GM12892 (cell line): ENCODE results near the gene COX7A2L.

Experiments used
- DNase-seq: peaks from one replicate; pipeline ENCODE4 v3.0.0; 2011; ENCODE audit not compliant: insufficient read length
- FAIRE-seq: peaks from 2 replicates; lab custom pipeline; 2011; peaks lifted over from hg19 to GRCh38; lab: Jason Lieb, UNC
- POLR2A ChIP-seq: IDR thresholded peaks from 2 replicates; pipeline ENCODE4 v1.6.1; 2011; ENCODE audit warnings: low read depth, low read length, control low read depth
- POLR2AphosphoS5 ChIP-seq: IDR thresholded peaks from 2 replicates; pipeline ENCODE4 v1.6.1; 2011; ENCODE audit warnings: low read depth, low read length, control low read depth
- TAF1 ChIP-seq: IDR thresholded peaks from 2 replicates; pipeline ENCODE4 v1.6.1; 2011; ENCODE audit warnings: low read depth, mild to moderate bottlenecking, control low read depth, low read length, borderline replicate concordance

COX7A2L gene

GRCh38 chr2:42300527-42300926 is 60.5 kb downstream of the COX7A2L start:
- DNase-seq, result no peak
- no peak for TF ChIP-seq POLR2A
- TF ChIP-seq TAF1, result no peak
- no peak for TF ChIP-seq POLR2AphosphoS5
- FAIRE-seq, result no peak
